Measurements from ENCODE around the gene MAPKBP1.

DNA sequence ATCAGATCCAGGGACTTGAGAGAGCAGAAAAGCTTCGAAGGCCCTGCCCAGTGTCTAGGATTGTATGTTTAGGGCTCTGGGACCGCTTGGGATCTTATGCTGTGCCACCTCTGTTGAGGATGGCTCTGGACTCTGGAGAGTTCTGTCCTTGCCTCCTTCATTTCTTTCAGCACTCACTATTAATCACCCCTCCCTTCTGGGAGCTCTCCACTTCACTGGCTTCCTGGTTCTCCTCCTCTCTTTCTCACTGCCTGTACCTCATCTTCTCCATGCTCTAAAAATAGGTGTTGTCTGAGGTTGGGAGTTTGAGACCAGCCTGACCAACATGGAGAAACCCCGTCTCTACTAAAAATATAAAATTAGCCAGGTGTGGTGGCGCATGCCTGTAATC, 17.3 kb downstream of the MAPKBP1 start:
- TF ChIP-seq, protein P1, sequence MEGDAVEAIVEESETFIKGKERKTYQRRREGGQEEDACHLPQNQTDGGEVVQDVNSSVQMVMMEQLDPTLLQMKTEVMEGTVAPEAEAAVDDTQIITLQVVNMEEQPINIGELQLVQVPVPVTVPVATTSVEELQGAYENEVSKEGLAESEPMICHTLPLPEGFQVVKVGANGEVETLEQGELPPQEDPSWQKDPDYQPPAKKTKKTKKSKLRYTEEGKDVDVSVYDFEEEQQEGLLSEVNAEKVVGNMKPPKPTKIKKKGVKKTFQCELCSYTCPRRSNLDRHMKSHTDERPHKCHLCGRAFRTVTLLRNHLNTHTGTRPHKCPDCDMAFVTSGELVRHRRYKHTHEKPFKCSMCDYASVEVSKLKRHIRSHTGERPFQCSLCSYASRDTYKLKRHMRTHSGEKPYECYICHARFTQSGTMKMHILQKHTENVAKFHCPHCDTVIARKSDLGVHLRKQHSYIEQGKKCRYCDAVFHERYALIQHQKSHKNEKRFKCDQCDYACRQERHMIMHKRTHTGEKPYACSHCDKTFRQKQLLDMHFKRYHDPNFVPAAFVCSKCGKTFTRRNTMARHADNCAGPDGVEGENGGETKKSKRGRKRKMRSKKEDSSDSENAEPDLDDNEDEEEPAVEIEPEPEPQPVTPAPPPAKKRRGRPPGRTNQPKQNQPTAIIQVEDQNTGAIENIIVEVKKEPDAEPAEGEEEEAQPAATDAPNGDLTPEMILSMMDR (IDR thresholded peaks at IDR 0.05): no peak
- TF ChIP-seq ZFX (IDR thresholded peaks at IDR 0.05; ENCODE audit: borderline replicate concordance): no peak

All from 22Rv1 (cell line).